ENCODE data around the gene TPRA1.

Gene TPRA1

GRCh38 chr3:127573912-127574311, 16.6 kb downstream of the TPRA1 start:
- TF ChIP-seq, protein P1, sequence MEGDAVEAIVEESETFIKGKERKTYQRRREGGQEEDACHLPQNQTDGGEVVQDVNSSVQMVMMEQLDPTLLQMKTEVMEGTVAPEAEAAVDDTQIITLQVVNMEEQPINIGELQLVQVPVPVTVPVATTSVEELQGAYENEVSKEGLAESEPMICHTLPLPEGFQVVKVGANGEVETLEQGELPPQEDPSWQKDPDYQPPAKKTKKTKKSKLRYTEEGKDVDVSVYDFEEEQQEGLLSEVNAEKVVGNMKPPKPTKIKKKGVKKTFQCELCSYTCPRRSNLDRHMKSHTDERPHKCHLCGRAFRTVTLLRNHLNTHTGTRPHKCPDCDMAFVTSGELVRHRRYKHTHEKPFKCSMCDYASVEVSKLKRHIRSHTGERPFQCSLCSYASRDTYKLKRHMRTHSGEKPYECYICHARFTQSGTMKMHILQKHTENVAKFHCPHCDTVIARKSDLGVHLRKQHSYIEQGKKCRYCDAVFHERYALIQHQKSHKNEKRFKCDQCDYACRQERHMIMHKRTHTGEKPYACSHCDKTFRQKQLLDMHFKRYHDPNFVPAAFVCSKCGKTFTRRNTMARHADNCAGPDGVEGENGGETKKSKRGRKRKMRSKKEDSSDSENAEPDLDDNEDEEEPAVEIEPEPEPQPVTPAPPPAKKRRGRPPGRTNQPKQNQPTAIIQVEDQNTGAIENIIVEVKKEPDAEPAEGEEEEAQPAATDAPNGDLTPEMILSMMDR (conservative IDR thresholded peaks at IDR 0.05; ENCODE audit: low read length) = no peak
- H3K4me3 ChIP-seq (ENCODE audit: low read length) = no peak overlapping the region
- no peak for DNase-seq (ENCODE audit: low read depth)

DNA sequence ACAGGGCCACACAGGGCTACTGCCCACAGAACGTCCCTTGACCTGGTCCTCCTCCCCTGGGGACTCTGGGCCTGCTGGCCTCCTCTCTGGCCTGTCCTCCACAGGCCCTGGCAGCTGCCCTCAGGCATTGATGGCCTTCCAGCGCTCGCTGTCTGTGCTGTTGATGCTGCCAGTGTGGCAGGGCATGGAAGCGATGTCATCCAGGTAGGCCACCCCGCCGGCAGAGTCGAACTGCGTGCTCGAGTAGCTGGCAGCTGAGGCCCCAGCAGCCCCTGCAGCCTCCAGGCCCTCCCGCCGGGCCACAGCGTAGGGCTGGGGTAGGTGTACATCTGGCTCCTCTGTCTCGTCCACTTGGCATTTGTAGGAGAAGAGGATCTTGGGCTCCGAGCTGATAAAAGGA, 17.1 kb downstream of the TPRA1 start:
- DNase-seq (ENCODE audit: low read depth) = no peak
- TF ChIP-seq, protein P1 (conservative IDR thresholded peaks at IDR 0.05; ENCODE audit: low read length) = no peak
- H3K4me3 ChIP-seq (ENCODE audit: low read length) = no peak overlapping the region

DNA sequence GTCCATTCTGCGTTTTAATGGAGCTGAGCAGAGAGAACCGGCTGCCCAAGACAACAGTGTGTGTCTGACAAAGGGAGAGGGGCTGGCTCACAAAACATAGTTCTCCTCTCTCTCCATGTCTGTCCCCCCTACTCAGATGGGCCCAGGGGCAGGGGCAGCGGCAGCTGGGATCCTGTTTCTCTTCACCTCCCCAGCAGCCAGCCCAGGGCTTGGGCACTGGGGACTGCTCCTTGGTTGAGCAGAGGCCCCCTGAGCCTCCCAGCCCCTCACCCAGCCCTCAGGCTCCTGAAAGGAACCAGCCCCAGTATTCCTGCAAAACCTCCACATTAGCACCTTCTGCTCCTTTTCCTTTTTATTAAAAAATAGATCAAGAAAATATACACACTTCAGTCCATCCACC, 17.8 kb downstream of the TPRA1 start:
- DNase-seq (ENCODE audit: low read depth) = no peak
- no peak overlapping the region for H3K4me3 ChIP-seq (ENCODE audit: low read length)
- TF ChIP-seq, protein P1 (conservative IDR thresholded peaks at IDR 0.05; ENCODE audit: low read length) = no peak

DNA sequence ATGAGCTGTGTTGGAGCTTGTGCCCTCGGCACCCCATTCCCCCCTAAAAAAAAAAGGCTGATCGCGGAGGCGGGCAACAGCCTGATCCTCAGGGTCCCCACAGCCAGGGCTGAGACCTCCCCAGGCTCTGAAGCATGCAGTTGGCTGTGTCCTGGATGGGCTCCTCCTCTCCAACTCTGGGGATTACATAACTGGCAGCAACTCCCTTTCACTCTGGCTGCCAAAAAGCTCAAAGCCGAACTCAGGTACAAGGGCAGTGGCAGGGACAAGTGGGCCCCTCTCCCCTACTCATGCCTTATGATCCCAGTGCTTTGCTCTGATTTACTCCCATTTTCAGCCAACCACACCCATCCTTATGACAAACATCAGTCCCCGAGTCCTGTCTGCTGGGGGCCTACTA, 18.3 kb downstream of the TPRA1 start:
- TF ChIP-seq, protein P1 (conservative IDR thresholded peaks at IDR 0.05; ENCODE audit: low read length) = no peak
- H3K4me3 ChIP-seq (ENCODE audit: low read length) = no peak overlapping the region
- no peak for DNase-seq (ENCODE audit: low read depth)

DNA sequence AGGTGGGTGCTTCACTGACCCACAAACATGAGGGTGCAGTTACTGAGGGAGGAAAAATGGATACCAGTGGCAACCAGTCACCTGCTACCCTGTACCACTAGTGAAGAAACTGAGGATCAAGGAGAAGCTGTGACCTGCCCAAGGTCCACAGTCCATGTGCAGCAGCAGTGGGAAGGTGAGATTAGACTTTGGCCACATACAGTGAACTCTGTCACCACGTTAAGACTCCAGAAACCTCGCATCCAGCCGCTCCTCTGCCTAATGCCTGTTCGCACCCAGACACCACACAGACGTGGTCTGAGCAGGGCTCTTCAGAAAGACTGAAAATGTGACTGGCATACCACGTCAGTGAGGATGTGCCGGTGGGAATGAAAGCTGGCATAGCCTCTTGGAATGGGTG, 20.0 kb downstream of the TPRA1 start:
- no peak for DNase-seq (ENCODE audit: low read depth)
- TF ChIP-seq, protein P1 (conservative IDR thresholded peaks at IDR 0.05; ENCODE audit: low read length) = no peak
- H3K4me3 ChIP-seq (ENCODE audit: low read length) = no peak overlapping the region

- H3K4me3 ChIP-seq (ENCODE audit: low read length) = no peak overlapping the region
- TF ChIP-seq, protein P1 (conservative IDR thresholded peaks at IDR 0.05; ENCODE audit: low read length) = no peak
- DNase-seq (ENCODE audit: low read depth) = no peak
Measured at GRCh38 chr3:127569160-127569559, 21.4 kb downstream of the TPRA1 start.

DNA sequence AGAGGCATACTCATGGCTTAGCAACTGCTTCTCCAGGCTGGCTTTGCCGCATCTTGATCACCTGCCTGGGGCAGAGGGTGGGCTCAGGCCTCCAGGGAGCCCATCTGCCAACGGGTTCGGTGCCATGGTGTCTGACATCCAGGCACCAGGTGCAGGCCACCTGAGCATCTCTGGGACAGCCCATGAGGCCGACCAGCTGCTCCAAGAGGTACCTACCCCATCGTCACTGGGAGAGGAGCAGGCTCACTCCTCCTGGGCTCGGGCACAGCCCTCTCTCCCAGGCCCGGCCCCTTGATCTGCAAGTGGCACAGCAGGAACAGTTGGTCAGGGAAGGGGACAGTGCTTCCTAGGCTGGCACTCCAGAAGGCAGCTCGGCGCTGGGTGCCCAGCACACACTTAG, 21.9 kb downstream of the TPRA1 start:
- no peak for DNase-seq (ENCODE audit: low read depth)
- no peak overlapping the region for H3K4me3 ChIP-seq (ENCODE audit: low read length)
- TF ChIP-seq, protein P1 (conservative IDR thresholded peaks at IDR 0.05; ENCODE audit: low read length) = no peak
